SK-N-SH treated with all-trans-retinoic acid at 6 μM for 48 hours (cell line): ENCODE data around the gene SMPD4.
"Not testable (repeated sequence)": the region's sequence is repeated elsewhere in the genome, so short reads cannot be mapped to it uniquely, and the experiment has no call there.

Experiments used
- ATAC-seq: fragments of 200-7000 bp; cut with Tn5 transposase; 3 replicates; pipeline ENCODE4 v1.9.1; 2020; ENCODE audit warnings: mild to moderate bottlenecking, moderate library complexity
- ARNTL ChIP-seq: fragments of 450-650 bp; formaldehyde crosslinking; IDR thresholded peaks from 2 replicates; pipeline ENCODE4 v1.5.0; 2020; ENCODE audit warnings: low read depth, mild to moderate bottlenecking, moderate library complexity, borderline replicate concordance
- BACH2 ChIP-seq: fragments of 250-450 bp; sonication (Bioruptor Pico); IDR thresholded peaks from 2 replicates; pipeline ENCODE4 v1.9.0; 2021; ENCODE audit warnings: mild to moderate bottlenecking, borderline replicate concordance
- CREB5 ChIP-seq: fragments of 250-450 bp; sonication (Bioruptor Pico); IDR thresholded peaks from 2 replicates; pipeline ENCODE4 v1.5.1; 2020; ENCODE audit warnings: low read depth, mild to moderate bottlenecking, moderate library complexity
- ISL1 ChIP-seq: fragments of 250-450 bp; sonication (Bioruptor Pico); IDR thresholded peaks from 2 replicates; pipeline ENCODE4 v2.1.2; 2022; ENCODE audit warnings: mild to moderate bottlenecking, moderate library complexity
- OSR1 ChIP-seq: fragments of 250-450 bp; sonication (Bioruptor Pico); IDR thresholded peaks from 2 replicates; pipeline ENCODE4 v1.8.0; 2022; ENCODE audit warnings: moderate library complexity, mild to moderate bottlenecking, inconsistent platforms
- RARB ChIP-seq: fragments of 250-450 bp; sonication (Bioruptor Pico); IDR thresholded peaks from 2 replicates; pipeline ENCODE4 v1.8.0; 2021; ENCODE audit warnings: mild to moderate bottlenecking, moderate library complexity
- TOX ChIP-seq: fragments of 250-450 bp; sonication (Bioruptor Pico); IDR thresholded peaks from 2 replicates; pipeline ENCODE4 v1.8.0; 2021; ENCODE audit warnings: mild to moderate bottlenecking, moderate library complexity, borderline replicate concordance
- ZC3H10 ChIP-seq: fragments of 250-450 bp; sonication (Bioruptor Pico); IDR thresholded peaks from 2 replicates; pipeline ENCODE4 v1.5.1; 2021; ENCODE audit warnings: mild to moderate bottlenecking, moderate library complexity
- ZFP3 ChIP-seq: fragments of 250-450 bp; sonication (Bioruptor Pico); IDR thresholded peaks from 2 replicates; pipeline ENCODE4 v1.5.0; 2020; ENCODE audit warnings: mild to moderate bottlenecking, moderate library complexity
- ZNF70 ChIP-seq: fragments of 450-650 bp; formaldehyde crosslinking; IDR thresholded peaks from 2 replicates; pipeline ENCODE4 v1.5.0; 2020; ENCODE audit warnings: mild to moderate bottlenecking, moderate library complexity
- TF ChIP-seq, protein P1 (sequence below): fragments of 250-450 bp; sonication (Bioruptor Pico); IDR thresholded peaks from 2 replicates; pipeline ENCODE4 v1.5.0; 2020; ENCODE audit warnings: mild to moderate bottlenecking, moderate library complexity
- TF ChIP-seq, protein P2 (sequence below): fragments of 250-450 bp; sonication (Bioruptor Pico); IDR thresholded peaks from 2 replicates; pipeline ENCODE4 v1.8.0; 2020; ENCODE audit warnings: mild to moderate bottlenecking, moderate library complexity, borderline replicate concordance

The SMPD4 gene

GRCh38 chr2:130185896-130186295 lies 4.5 kb upstream of the SMPD4 start (continued):
- TF ChIP-seq CREB5 (CRISPR knock-in tag) (no peak), BACH2 (no peak), OSR1 (no peak)

GRCh38 chr2:130185436-130185835 lies 4.0 kb upstream of the SMPD4 start:
- ATAC-seq, result no peak

DNA sequence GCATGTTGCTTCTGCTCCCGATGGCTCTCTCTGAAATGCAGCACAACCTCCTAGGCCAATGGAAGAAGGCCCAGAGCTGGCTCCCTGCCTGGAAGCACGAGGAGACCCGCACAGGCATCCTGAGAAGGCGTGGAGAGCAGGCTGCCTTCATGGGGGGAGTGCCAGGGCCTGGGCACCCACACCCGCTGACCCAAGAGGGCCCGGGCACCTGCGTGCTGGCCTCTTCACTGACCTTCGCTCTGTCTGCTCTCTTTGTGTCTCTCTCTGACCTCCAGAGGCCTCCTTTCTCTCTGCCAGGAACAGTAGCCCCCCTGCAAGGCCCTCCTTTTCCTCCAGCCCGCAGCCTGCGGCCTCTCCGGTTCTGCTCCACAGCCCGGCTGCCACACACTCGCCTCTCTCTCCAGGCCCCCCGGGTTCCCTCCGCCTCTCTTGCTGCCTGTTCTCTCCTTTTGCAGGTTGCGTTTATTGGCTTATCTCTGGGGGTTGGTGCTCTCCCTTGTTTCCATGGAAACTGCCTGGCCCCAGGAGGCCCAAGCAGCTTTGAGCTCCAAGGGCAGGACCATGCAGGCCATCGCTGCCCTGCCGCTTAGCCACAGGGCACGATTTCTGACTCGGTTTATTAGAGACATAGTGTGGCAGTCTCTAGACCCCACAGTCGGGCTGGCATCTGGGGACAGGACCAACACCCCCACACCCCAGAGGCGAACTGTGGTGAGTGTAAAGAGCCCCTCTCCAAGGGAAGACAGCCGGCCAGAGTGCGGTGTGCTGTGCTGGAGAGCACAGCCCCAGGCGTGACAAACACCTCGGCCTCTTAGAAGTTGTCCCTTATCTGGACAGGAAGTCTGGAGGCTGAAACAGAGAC lies 2.3 kb upstream of the SMPD4 start:
- TF ChIP-seq ZC3H10 (CRISPR knock-in tag) (no peak), ZNF70 (CRISPR knock-in tag) (0 out of 2 replicates have a peak, but pooled peaks have one; percentile 7), ARNTL (CRISPR knock-in tag) (no peak), RARB (CRISPR knock-in tag) (no peak), ZFP3 (CRISPR knock-in tag) (no peak)
- no peak for ATAC-seq

More at GRCh38 chr2:130185436-130185835, 4.0 kb upstream of the SMPD4 start:
- TF ChIP-seq CREB5 (CRISPR knock-in tag) (no peak), TOX (CRISPR knock-in tag) (no peak), ISL1 (CRISPR knock-in tag) (no peak)
- TF ChIP-seq, protein P1, sequence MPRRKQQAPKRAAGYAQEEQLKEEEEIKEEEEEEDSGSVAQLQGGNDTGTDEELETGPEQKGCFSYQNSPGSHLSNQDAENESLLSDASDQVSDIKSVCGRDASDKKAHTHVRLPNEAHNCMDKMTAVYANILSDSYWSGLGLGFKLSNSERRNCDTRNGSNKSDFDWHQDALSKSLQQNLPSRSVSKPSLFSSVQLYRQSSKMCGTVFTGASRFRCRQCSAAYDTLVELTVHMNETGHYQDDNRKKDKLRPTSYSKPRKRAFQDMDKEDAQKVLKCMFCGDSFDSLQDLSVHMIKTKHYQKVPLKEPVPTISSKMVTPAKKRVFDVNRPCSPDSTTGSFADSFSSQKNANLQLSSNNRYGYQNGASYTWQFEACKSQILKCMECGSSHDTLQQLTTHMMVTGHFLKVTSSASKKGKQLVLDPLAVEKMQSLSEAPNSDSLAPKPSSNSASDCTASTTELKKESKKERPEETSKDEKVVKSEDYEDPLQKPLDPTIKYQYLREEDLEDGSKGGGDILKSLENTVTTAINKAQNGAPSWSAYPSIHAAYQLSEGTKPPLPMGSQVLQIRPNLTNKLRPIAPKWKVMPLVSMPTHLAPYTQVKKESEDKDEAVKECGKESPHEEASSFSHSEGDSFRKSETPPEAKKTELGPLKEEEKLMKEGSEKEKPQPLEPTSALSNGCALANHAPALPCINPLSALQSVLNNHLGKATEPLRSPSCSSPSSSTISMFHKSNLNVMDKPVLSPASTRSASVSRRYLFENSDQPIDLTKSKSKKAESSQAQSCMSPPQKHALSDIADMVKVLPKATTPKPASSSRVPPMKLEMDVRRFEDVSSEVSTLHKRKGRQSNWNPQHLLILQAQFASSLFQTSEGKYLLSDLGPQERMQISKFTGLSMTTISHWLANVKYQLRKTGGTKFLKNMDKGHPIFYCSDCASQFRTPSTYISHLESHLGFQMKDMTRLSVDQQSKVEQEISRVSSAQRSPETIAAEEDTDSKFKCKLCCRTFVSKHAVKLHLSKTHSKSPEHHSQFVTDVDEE (CRISPR knock-in tag), result no peak

DNA sequence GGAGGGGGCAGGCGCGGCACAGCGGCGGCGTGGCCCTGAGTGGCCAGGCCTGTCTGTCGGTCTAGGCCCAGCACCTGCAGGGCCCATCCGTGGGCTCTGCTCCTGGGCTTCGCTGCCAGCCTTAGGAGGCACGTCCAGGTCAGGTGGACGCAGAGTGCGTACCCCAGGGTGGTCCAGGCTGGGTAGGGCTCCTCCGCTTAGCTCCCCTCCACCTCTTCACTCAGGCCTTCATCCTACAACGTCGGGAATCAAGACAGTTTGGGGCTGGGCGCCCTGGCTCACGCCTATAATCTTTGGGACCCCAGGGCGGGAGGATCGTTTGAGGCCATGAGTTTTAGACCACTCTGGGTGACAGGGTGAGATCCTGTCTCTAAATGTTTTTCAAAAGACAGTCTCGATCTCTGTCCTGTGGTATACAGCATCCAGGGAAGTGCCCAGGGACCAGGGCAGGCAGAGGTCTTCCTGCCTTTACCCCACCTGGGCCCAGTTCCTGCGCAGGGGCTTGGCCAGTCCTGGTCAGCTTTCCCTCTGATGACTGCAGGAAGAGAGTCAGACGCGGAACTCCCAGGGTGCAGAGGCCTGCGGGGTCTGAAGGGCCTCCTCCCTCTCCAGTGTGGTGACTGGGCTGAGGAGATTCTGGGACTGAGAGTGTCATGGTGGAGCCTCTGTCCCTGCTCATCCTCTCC lies 1.6 kb upstream of the SMPD4 start:
- ATAC-seq, result peak; percentile 24

- ATAC-seq, result peak; percentile 89
- TF ChIP-seq, protein P2, sequence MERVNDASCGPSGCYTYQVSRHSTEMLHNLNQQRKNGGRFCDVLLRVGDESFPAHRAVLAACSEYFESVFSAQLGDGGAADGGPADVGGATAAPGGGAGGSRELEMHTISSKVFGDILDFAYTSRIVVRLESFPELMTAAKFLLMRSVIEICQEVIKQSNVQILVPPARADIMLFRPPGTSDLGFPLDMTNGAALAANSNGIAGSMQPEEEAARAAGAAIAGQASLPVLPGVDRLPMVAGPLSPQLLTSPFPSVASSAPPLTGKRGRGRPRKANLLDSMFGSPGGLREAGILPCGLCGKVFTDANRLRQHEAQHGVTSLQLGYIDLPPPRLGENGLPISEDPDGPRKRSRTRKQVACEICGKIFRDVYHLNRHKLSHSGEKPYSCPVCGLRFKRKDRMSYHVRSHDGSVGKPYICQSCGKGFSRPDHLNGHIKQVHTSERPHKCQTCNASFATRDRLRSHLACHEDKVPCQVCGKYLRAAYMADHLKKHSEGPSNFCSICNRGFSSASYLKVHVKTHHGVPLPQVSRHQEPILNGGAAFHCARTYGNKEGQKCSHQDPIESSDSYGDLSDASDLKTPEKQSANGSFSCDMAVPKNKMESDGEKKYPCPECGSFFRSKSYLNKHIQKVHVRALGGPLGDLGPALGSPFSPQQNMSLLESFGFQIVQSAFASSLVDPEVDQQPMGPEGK (CRISPR knock-in tag), result peak; percentile 96; the same call in 1 of the 2 replicates
- TF ChIP-seq, all 23 proteins: peak for 1; not testable (repeated sequence) for 22
These were observed 679 bp upstream of the SMPD4 start, which contains the start of gene MZT2B for GRCh38 chr2:130181880-130182682. MZT2B (plus strand) TSS chr2:130182262; CDS start chr2:130182283, 21 bp downstream.

DNA sequence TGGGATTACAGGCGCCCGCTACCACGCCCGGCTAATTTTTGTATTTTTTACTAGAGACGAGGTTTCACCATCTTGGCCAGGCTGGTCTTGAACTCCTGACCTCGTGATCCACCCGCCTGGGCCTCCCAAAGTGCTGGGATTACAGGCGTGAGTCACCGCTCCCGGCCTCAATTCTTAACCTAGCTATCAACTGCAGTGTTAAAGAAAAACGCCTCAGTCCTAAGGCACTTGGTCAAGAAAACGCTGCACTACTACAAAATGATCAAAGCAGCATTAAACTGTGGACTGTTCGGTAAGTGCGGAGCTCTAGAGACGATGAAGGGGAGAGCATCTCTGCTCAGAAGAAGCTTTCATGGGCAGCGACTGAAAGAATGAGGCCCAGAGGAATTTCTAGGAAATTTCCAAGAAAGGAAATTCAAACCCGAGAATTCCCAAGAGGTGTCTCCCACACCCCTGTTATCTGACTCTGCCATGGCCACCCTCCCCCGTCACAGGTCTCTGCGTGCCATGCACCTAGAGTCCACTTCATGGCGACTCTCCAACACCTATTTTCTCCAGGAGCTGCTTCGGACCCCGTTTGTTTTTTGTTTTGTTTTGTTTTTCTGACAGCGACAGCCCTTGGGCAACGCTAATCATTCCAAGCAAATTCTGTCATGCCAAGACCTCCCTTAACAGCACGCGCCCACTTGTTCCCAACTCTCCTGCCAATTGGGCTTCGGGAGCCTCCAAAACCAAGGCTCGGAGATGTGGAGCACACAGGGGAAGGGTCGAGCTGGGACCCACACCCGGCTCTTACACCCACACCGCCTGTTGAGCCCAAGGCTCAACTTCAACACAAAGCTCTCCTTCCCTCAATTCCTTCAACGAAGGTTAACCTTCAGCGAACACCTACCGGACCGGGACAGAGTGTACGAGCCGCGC lies 738 bp downstream of the SMPD4 start:
- ATAC-seq, result not testable (repeated sequence)

DNA sequence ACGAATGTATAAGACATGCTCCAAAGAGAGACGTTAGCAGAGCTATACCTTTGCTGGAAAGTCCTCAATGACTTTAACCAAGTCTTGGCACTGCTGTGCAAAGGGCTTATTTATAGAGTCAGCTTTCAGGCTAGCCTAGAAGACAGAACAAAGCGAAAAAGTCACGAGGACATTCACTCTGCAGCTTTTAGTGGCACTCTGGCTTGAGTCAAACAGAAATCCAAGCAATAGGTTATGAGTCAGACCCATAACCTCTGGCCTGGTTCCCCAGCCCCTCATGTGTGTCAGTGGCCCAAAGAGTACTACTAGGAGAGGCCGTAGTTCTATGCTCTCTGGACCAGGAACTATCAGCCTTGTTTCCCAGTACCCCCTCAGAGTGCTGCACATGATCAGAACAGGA lies 6.5 kb downstream of the SMPD4 start:
- not testable (repeated sequence) for ATAC-seq
